Naive thymus-derived CD8-positive, alpha-beta T cell (primary cell): ENCODE measurements around the gene UROC1. TPM values are rescaled to one million over a fixed set of nuclear protein-coding genes. Genes with fewer than 3 reads are reported as not detected.

Experiments used
- ATAC-seq, 2 donors: fragments of 150-1000 bp; cut with Tn5 transposase in 1 of 2; sonication (Bioruptor Pico), chemical (Tn5 transposase) in 1 of 2; 1 replicate in 1 of 2; 2 replicates in 1 of 2; pipeline ENCODE4 v1.10.0; 2021; ENCODE audit warnings: mild to moderate bottlenecking in 2 of 2, moderate library complexity in 2 of 2
- POLR2A ChIA-PET: fragments of 350-600 bp; sonication (Branson Sonifier 250); formaldehyde crosslinking; loops from one replicate; lab custom pipeline; 2021; ENCODE audit warnings: antibody characterized with exemption; lab: Charles Lee
- DNase-seq, 10 donors: peaks; one replicate each; pipeline versions ENCODE4 v3.0.0 to v3.0.0-alpha.2; 2020 to 2022
- H3K27ac Mint-ChIP-seq, 10 donors: one replicate each; pipeline ENCODE4 v1.8.0; 2020 to 2022; ENCODE audit warnings: mild to moderate bottlenecking in 10 of 10, mixed read lengths in 10 of 10, moderate library complexity in 4 of 10, inconsistent platforms in 1 of 10
- H3K27me3 Mint-ChIP-seq, 5 donors: one replicate each; pipeline ENCODE4 v1.8.0; 2021 to 2022; ENCODE audit warnings: mixed read lengths in 5 of 5
- H3K36me3 Mint-ChIP-seq, 3 donors: one replicate each; pipeline ENCODE4 v1.8.0; 2020 to 2022; ENCODE audit warnings: mixed read lengths in 3 of 3, mild to moderate bottlenecking in 2 of 3, inconsistent platforms in 1 of 3
- H3K4me1 Mint-ChIP-seq, 4 donors: one replicate each; pipeline ENCODE4 v1.8.0; 2021 to 2022; ENCODE audit warnings: mixed read lengths in 4 of 4
- H3K4me3 Mint-ChIP-seq, 10 donors: one replicate each; pipeline ENCODE4 v1.8.0; 2020 to 2022; ENCODE audit warnings: mild to moderate bottlenecking in 10 of 10, mixed read lengths in 10 of 10, moderate library complexity in 6 of 10, inconsistent platforms in 1 of 10
- H3K9me3 Mint-ChIP-seq, 9 donors: one replicate each; pipeline ENCODE4 v1.8.0; 2020 to 2022; ENCODE audit warnings: mixed read lengths in 9 of 9, mild to moderate bottlenecking in 3 of 9, inconsistent platforms in 1 of 9, moderate library complexity in 1 of 9
- polyA plus RNA-seq, 3 donors: library from polyadenylated mRNA; unstranded; fragments of 300-500 nt; fragmentation: Illumina TruSeq; gene quantifications; one replicate each; pipeline ENCODE4 v1.2.3, GENCODE V29; 2021
- total RNA-seq, 8 experiments: library from RNA in 2 of 8; stranded (reverse) in 2 of 8; gene quantifications; one replicate each; pipeline ENCODE4 v1.2.3 and lab custom pipeline; 2021 to 2026

The UROC1 gene
- total and polyA plus RNA-seq, 5 experiments from 2014 or later = 0.07 to 0.67 (median 0.11) TPM

GRCh38 chr3:126501736-126502135, 15.8 kb downstream of the UROC1 start:
- H3K4me1 Mint-ChIP-seq = peaks cover 7 to 18% (median 12%) of the 10 kb centered on the region in 4 donors
- peaks cover 3 to 7% (median 5%) of the 10 kb centered on the region in 5 donors for H3K27me3 Mint-ChIP-seq
- H3K4me3 Mint-ChIP-seq = no peak overlapping the region
- no peak for DNase-seq
- H3K9me3 Mint-ChIP-seq = no peaks in the 10 kb centered on the region
- H3K27ac Mint-ChIP-seq = no peak overlapping the region
- no peak for ATAC-seq
- no peaks in the 10 kb centered on the region for H3K36me3 Mint-ChIP-seq
- POLR2A ChIA-PET = no interaction called here

GRCh38 chr3:126501054-126501453, 16.5 kb downstream of the UROC1 start:
- H3K27ac Mint-ChIP-seq = no peak overlapping the region
- H3K9me3 Mint-ChIP-seq = no peaks in the 10 kb centered on the region
- H3K4me1 Mint-ChIP-seq = peaks cover 7 to 18% (median 12%) of the 10 kb centered on the region in 4 donors
- H3K36me3 Mint-ChIP-seq = no peaks in the 10 kb centered on the region
- H3K27me3 Mint-ChIP-seq = peaks cover under 1 to 7% (median 5%) of the 10 kb centered on the region in 5 donors
- H3K4me3 Mint-ChIP-seq = no peak overlapping the region
- POLR2A ChIA-PET = no interaction called here
- ATAC-seq (no peak), DNase-seq (no peak)

- peaks cover 7 to 18% (median 12%) of the 10 kb centered on the region in 4 donors for H3K4me1 Mint-ChIP-seq
These were observed 17.6 kb downstream of the UROC1 start for GRCh38 chr3:126500016-126500415.

GRCh38 chr3:126499401-126499800, 18.2 kb downstream of the UROC1 start:
- no peak overlapping the region for H3K4me3 Mint-ChIP-seq
- H3K36me3 Mint-ChIP-seq = no peaks in the 10 kb centered on the region
- peaks cover 7 to 20% (median 12%) of the 10 kb centered on the region in 4 donors for H3K4me1 Mint-ChIP-seq
- peaks cover 0 to 2% (median 0%) of the 10 kb centered on the region in 5 donors for H3K27me3 Mint-ChIP-seq
- DNase-seq (no peak), ATAC-seq (no peak)
- no peaks in the 10 kb centered on the region for H3K9me3 Mint-ChIP-seq
- POLR2A ChIA-PET = no interaction called here
- peak overlapping the region in 5 of 10 donors; percentile 56 to 98 (median 96) for H3K27ac Mint-ChIP-seq

More at GRCh38 chr3:126500016-126500415, 17.6 kb downstream of the UROC1 start:
- Mint-ChIP-seq H3K27ac (peak overlapping the region in 3 of 10 donors; percentile 36 to 60 (median 55)), H3K9me3 (no peaks in the 10 kb centered on the region), H3K4me3 (no peak overlapping the region), H3K27me3 (peaks cover 0 to 4% (median 2%) of the 10 kb centered on the region in 5 donors), H3K36me3 (no peaks in the 10 kb centered on the region)
- no peak for DNase-seq
- POLR2A ChIA-PET = no interaction called here
- no peak for ATAC-seq

- Mint-ChIP-seq H3K4me1 (peaks cover 7 to 24% (median 12%) of the 10 kb centered on the region in 4 donors), H3K9me3 (no peaks in the 10 kb centered on the region), H3K27me3 (no peaks in the 10 kb centered on the region), H3K4me3 (peak overlapping the region in 8 of 10 donors; percentile 42 to 83 (median 76)), H3K27ac (peak overlapping the region; percentile 81 to 98 (median 96)), H3K36me3 (no peaks in the 10 kb centered on the region)
- DNase-seq = peak in 3 of 10 donors; percentile 24 to 48 (median 32)
- peak in 1 of 2 donors; percentile 54 for ATAC-seq
- POLR2A ChIA-PET = no interaction called here
These were observed 18.6 kb downstream of the UROC1 start for GRCh38 chr3:126498929-126499328.

GRCh38 chr3:126498461-126498860, 19.1 kb downstream of the UROC1 start:
- Mint-ChIP-seq H3K36me3 (no peaks in the 10 kb centered on the region), H3K27me3 (no peaks in the 10 kb centered on the region), H3K27ac (peak overlapping the region; percentile 81 to 98 (median 96)), H3K4me1 (peaks cover 8 to 25% (median 12%) of the 10 kb centered on the region in 4 donors), H3K4me3 (peak overlapping the region in 8 of 10 donors; percentile 42 to 83 (median 76)), H3K9me3 (no peaks in the 10 kb centered on the region)
- no peak for ATAC-seq
- DNase-seq = peak in 1 of 10 donors; percentile 15
- POLR2A ChIA-PET = interaction anchor here (1.4 kb wide), 1 partner anchor 23 kb away, joined by 4 read pairs; the partner anchor contains the start of gene ZXDC

- ATAC-seq (no peak), DNase-seq (no peak)
These were observed 19.6 kb downstream of the UROC1 start for GRCh38 chr3:126497956-126498355.

GRCh38 chr3:126496894-126497850, 20.4 kb downstream of the UROC1 start:
- no peaks in the 10 kb centered on the region for H3K36me3 Mint-ChIP-seq
- POLR2A ChIA-PET = interaction anchor here (0.6 to 1.4 kb wide), 2 partner anchors 21 to 26 kb away, joined by 3 to 4 read pairs; partner anchors contain the start of gene ZXDC
- H3K9me3 Mint-ChIP-seq = no peaks in the 10 kb centered on the region
- DNase-seq (peak in 3 of 10 donors; percentile 50 to 68 (median 53)), ATAC-seq (peak in 1 of 2 donors; percentile 76)
- peak overlapping the region in 9 of 10 donors; percentile 49 to 97 (median 90) for H3K27ac Mint-ChIP-seq
- H3K4me1 Mint-ChIP-seq = peaks cover 9 to 28% (median 14%) of the 10 kb centered on the region in 4 donors
- H3K4me3 Mint-ChIP-seq = peak overlapping the region in 6 of 10 donors; percentile 52 to 83 (median 73)
- H3K27me3 Mint-ChIP-seq = no peaks in the 10 kb centered on the region

More at GRCh38 chr3:126497956-126498355, 19.6 kb downstream of the UROC1 start:
- peak overlapping the region in 5 of 10 donors; percentile 13 to 97 (median 61) for H3K27ac Mint-ChIP-seq
- H3K4me1 Mint-ChIP-seq = peaks cover 9 to 28% (median 14%) of the 10 kb centered on the region in 4 donors
- no peaks in the 10 kb centered on the region for H3K27me3 Mint-ChIP-seq
- no peaks in the 10 kb centered on the region for H3K36me3 Mint-ChIP-seq
- H3K9me3 Mint-ChIP-seq = no peaks in the 10 kb centered on the region
- POLR2A ChIA-PET = interaction anchor here (0.6 to 1.4 kb wide), 2 partner anchors 22 to 25 kb away, joined by 3 to 4 read pairs; partner anchors contain the start of gene ZXDC
- no peak overlapping the region for H3K4me3 Mint-ChIP-seq

GRCh38 chr3:126495786-126496185, 21.8 kb downstream of the UROC1 start:
- Mint-ChIP-seq H3K4me1 (peaks cover 9 to 28% (median 14%) of the 10 kb centered on the region in 4 donors), H3K36me3 (no peaks in the 10 kb centered on the region), H3K27me3 (no peaks in the 10 kb centered on the region), H3K27ac (no peak overlapping the region), H3K4me3 (no peak overlapping the region), H3K9me3 (no peaks in the 10 kb centered on the region)
- POLR2A ChIA-PET = no interaction called here
- DNase-seq (no peak), ATAC-seq (no peak)

- Mint-ChIP-seq H3K4me1 (peaks cover 9 to 28% (median 13%) of the 10 kb centered on the region in 4 donors), H3K9me3 (no peaks in the 10 kb centered on the region), H3K27ac (peak overlapping the region in 3 of 10 donors; percentile 28 to 80 (median 75)), H3K4me3 (no peak overlapping the region), H3K27me3 (no peaks in the 10 kb centered on the region), H3K36me3 (no peaks in the 10 kb centered on the region)
- ATAC-seq (no peak), DNase-seq (no peak)
- POLR2A ChIA-PET = no interaction called here
These were observed 22.7 kb downstream of the UROC1 start for GRCh38 chr3:126494970-126495230.

GRCh38 chr3:126494204-126494969, 23.2 kb downstream of the UROC1 start:
- peak overlapping the region in 3 of 10 donors; percentile 28 to 33 (median 30) for H3K4me3 Mint-ChIP-seq
- POLR2A ChIA-PET = no interaction called here
- H3K9me3 Mint-ChIP-seq = no peaks in the 10 kb centered on the region
- ATAC-seq (no peak), DNase-seq (no peak)
- H3K4me1 Mint-ChIP-seq = peaks cover 9 to 28% (median 13%) of the 10 kb centered on the region in 4 donors
- H3K36me3 Mint-ChIP-seq = no peaks in the 10 kb centered on the region
- no peaks in the 10 kb centered on the region for H3K27me3 Mint-ChIP-seq
- peak overlapping the region in 6 of 10 donors; percentile 28 to 89 (median 70) for H3K27ac Mint-ChIP-seq

- H3K9me3 Mint-ChIP-seq = no peaks in the 10 kb centered on the region
- no peak for DNase-seq
- POLR2A ChIA-PET = no interaction called here
- H3K4me3 Mint-ChIP-seq = peak overlapping the region in 2 of 10 donors; percentile 27 to 30
- H3K4me1 Mint-ChIP-seq = peaks cover 8 to 22% (median 10%) of the 10 kb centered on the region in 4 donors
- no peaks in the 10 kb centered on the region for H3K27me3 Mint-ChIP-seq
- ATAC-seq = no peak
- H3K27ac Mint-ChIP-seq = peak overlapping the region in 2 of 10 donors; percentile 66 to 77
- no peaks in the 10 kb centered on the region for H3K36me3 Mint-ChIP-seq
These were observed 23.8 kb downstream of the UROC1 start for GRCh38 chr3:126493739-126494138.
